Tracheal epithelial cell (primary cell): Measurements from ENCODE around the gene RPE. TPM values are rescaled to one million over a fixed set of nuclear protein-coding genes. Genes with fewer than 3 reads are reported as not detected.

Source experiments
- total RNA-seq: library from RNA; depleted of rRNA; stranded (reverse); fragments of >200 nt; gene quantifications from 2 replicates; pipeline ENCODE4 v1.2.1, GENCODE V29; 2014

The RPE gene
- total RNA-seq = 88.0 and 121 TPM in 2 replicates

DNA sequence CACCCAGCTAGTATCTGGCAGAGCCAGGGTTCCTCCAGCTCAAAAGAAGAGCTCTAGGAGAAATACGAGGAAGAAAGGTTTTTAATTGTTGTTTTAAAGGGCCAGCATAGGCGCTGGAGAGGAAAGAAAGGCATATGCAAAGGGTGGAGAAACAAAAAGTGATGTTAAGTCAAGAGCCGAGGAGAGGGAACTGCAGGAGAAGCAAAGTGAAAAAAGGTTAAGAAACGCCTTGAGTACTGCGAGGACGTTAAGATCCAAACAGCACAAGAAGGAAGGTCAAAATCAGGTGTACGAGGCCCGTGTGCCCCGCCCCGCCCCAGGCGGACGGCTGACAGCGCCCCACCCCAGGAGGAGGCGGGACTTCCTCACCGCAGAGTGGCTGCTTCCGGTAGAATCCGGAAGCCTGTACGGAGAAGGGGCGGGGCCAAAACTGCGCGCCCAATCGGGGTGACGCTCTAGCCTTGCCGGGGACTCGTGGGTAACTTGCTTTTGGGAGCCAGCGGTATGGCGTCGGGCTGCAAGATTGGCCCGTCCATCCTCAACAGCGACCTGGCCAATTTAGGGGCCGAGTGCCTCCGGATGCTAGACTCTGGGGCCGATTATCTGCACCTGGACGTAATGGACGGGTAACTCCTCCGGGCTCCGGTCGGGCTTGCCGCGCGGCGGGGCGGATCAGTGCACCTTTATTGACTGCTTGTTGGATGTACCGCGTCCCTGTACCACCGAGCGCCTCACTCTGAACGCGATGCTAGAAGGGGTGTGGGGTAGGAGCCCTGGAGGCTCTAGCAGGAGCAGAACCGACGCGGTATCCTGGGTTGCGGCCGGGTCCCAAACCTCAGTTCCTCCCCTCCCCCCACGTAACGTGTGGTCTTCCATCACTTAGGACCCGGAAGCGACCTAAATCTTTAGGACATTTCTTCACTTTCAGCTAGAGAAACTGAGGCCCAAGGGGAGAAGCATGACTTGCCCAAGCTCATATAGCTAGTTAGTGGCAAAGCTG is at the start of gene RPE:
TSS of gene RPE (plus strand) at position 481 of the 1,000 bp plus-strand sequence. CDS start at position 505, 24 bp downstream.

Other genes with a start within 250 kb of the RPE start
- gene UNC80, start 230.8 kb upstream of the RPE start, total RNA-seq = not detected in 2 replicates
- gene KANSL1L, start 168.8 kb downstream of the RPE start, total RNA-seq = 7.5 and 8.0 TPM in 2 replicates
- 0.21 and 0.48 TPM in 2 replicates for gene ACADL, start 222.8 kb downstream of the RPE start, total RNA-seq